Measurements from ENCODE around the gene DDO. TPM values are rescaled to one million over a fixed set of nuclear protein-coding genes. Genes with fewer than 3 reads are reported as not detected.

The DDO gene
- polyA plus RNA-seq, 1 donor (not counting 4 experiments of a cell fraction or from before 2014, with no cell fraction given), result not detected

GRCh38 chr6:110461376-110461775, 46.0 kb upstream of the DDO start:
- no peaks in the 10 kb centered on the region for H3K27me3 ChIP-seq (ENCODE audit: control insufficient read depth, extremely low read depth, insufficient read depth, low read length)
- H3K4me2 ChIP-seq (ENCODE audit: control insufficient read depth, extremely low read depth, insufficient read depth, low read depth, low read length), result no peak overlapping the region
- H3K9me1 ChIP-seq (ENCODE audit: control insufficient read depth, extremely low read depth, insufficient read depth, low read length), result no peaks in the 10 kb centered on the region
- no peak overlapping the region for H2AFZ ChIP-seq (ENCODE audit: control insufficient read depth, low read length)
- H3K27ac ChIP-seq (ENCODE audit: control insufficient read depth, insufficient read depth, low read length), result no peak overlapping the region
- dilution Hi-C loops (cut with MboI; ENCODE audit: extremely low pct_ligation_motif_present, low sequenced_read_pairs), result no loop called here
- no peaks in the 10 kb centered on the region for H4K20me1 ChIP-seq (ENCODE audit: control insufficient read depth, extremely low read depth, insufficient read depth, low read length)
- DNase-seq (ENCODE audit: low read depth, low spot score) (no peak), FAIRE-seq (no peak)
- no peaks in the 10 kb centered on the region for H3K79me2 ChIP-seq (ENCODE audit: control insufficient read depth, insufficient read depth, low read length)
- no peaks in the 10 kb centered on the region for H3K4me1 ChIP-seq (ENCODE audit: control insufficient read depth, extremely low read depth, insufficient read depth, low read length)
- no peak overlapping the region for H3K9ac ChIP-seq (ENCODE audit: control insufficient read depth, extremely low read depth, insufficient read depth, low read length)
- no peaks in the 10 kb centered on the region for H3K36me3 ChIP-seq (ENCODE audit: control insufficient read depth in 2 of 2, extremely low read depth in 1 of 2, insufficient read depth in 2 of 2, low read length in 2 of 2)
- H3K4me3 ChIP-seq (ENCODE audit: control insufficient read depth in 2 of 3, extremely low read depth in 1 of 3, insufficient read depth in 2 of 3, low read depth in 1 of 3, low read length in 3 of 3), result no peak overlapping the region
- H3K9me3 ChIP-seq (ENCODE audit: control insufficient read depth, low read depth, low read length), result peaks cover 3% of the 10 kb centered on the region
- TF ChIP-seq, protein P1, sequence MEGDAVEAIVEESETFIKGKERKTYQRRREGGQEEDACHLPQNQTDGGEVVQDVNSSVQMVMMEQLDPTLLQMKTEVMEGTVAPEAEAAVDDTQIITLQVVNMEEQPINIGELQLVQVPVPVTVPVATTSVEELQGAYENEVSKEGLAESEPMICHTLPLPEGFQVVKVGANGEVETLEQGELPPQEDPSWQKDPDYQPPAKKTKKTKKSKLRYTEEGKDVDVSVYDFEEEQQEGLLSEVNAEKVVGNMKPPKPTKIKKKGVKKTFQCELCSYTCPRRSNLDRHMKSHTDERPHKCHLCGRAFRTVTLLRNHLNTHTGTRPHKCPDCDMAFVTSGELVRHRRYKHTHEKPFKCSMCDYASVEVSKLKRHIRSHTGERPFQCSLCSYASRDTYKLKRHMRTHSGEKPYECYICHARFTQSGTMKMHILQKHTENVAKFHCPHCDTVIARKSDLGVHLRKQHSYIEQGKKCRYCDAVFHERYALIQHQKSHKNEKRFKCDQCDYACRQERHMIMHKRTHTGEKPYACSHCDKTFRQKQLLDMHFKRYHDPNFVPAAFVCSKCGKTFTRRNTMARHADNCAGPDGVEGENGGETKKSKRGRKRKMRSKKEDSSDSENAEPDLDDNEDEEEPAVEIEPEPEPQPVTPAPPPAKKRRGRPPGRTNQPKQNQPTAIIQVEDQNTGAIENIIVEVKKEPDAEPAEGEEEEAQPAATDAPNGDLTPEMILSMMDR (optimal IDR thresholded peaks at IDR 0.05 in 1 of 3, IDR thresholded peaks at IDR 0.05 in 1 of 3, conservative IDR thresholded peaks at IDR 0.05 in 1 of 3; ENCODE audit: extremely low read depth in 1 of 3, insufficient read depth in 2 of 3, low read length in 3 of 3), result no peak
- no peak for TF ChIP-seq EZH2 (IDR thresholded peaks at IDR 0.05; ENCODE audit: low read length)

GRCh38 chr6:110459137-110459536, 43.8 kb upstream of the DDO start:
- Histone ChIP-seq H3K36me3 (ENCODE audit: control insufficient read depth in 2 of 2, extremely low read depth in 1 of 2, insufficient read depth in 2 of 2, low read length in 2 of 2) (no peaks in the 10 kb centered on the region), H3K9ac (ENCODE audit: control insufficient read depth, extremely low read depth, insufficient read depth, low read length) (no peak overlapping the region), H3K4me3 (ENCODE audit: control insufficient read depth in 2 of 3, extremely low read depth in 1 of 3, insufficient read depth in 2 of 3, low read depth in 1 of 3, low read length in 3 of 3) (no peak overlapping the region), H3K9me3 (ENCODE audit: control insufficient read depth, low read depth, low read length) (peaks cover 3% of the 10 kb centered on the region), H3K27ac (ENCODE audit: control insufficient read depth, insufficient read depth, low read length) (no peak overlapping the region), H4K20me1 (ENCODE audit: control insufficient read depth, extremely low read depth, insufficient read depth, low read length) (no peaks in the 10 kb centered on the region), H3K4me2 (ENCODE audit: control insufficient read depth, extremely low read depth, insufficient read depth, low read depth, low read length) (no peak overlapping the region), H2AFZ (ENCODE audit: control insufficient read depth, low read length) (no peak overlapping the region), H3K79me2 (ENCODE audit: control insufficient read depth, insufficient read depth, low read length) (no peaks in the 10 kb centered on the region), H3K4me1 (ENCODE audit: control insufficient read depth, extremely low read depth, insufficient read depth, low read length) (no peaks in the 10 kb centered on the region), H3K9me1 (ENCODE audit: control insufficient read depth, extremely low read depth, insufficient read depth, low read length) (no peaks in the 10 kb centered on the region), H3K27me3 (ENCODE audit: control insufficient read depth, extremely low read depth, insufficient read depth, low read length) (no peaks in the 10 kb centered on the region)
- dilution Hi-C loops (cut with MboI; ENCODE audit: extremely low pct_ligation_motif_present, low sequenced_read_pairs), result no loop called here
- FAIRE-seq (no peak), DNase-seq (ENCODE audit: low read depth, low spot score) (no peak)
- TF ChIP-seq, protein P1 (optimal IDR thresholded peaks at IDR 0.05 in 1 of 3, IDR thresholded peaks at IDR 0.05 in 1 of 3, conservative IDR thresholded peaks at IDR 0.05 in 1 of 3; ENCODE audit: extremely low read depth in 1 of 3, insufficient read depth in 2 of 3, low read length in 3 of 3), result no peak
- TF ChIP-seq EZH2 (IDR thresholded peaks at IDR 0.05; ENCODE audit: low read length), result no peak
